ENCODE data around the gene SH3GLB2. TPM values are rescaled to one million over a fixed set of nuclear protein-coding genes. Genes with fewer than 3 reads are reported as not detected.
"Not testable (repeated sequence)": the region's sequence is repeated elsewhere in the genome, so short reads cannot be mapped to it uniquely, and the experiment has no call there.

The SH3GLB2 gene
- total and polyA plus RNA-seq, 4 donors: 51.3 to 110 (median 71.7) TPM

DNA sequence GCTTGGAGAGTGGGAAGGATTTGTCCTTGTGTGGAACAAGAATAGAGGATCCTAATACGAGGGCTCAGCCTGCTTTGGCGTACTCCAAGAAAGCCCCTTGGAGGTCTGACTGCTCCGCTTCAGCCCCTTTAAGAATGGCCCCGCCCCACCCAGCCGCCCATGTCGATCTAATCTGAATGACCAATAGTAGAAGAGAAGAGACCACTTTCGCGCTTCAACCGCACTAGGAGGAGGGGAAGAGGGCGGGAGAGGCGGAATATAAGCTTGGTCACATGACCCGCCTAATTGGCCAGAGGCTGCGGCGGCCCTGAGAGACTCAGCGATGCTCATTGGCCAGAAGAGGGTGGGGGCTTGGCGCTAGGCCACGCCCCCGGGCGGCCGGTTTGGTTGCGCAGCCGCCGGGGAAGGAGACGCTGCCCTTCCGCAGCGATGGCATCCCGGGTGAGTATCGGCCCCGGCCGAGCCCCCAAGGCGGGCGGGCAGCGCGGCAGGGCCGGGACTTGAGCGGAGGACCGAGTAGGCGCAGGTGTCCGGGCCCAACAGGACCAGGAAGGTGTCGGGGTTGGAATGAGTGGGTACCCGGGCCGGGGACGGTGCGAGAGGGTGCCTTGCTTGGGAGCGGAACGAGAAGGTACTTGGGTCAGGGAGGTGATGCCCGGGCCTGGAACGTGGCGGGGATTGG is 8.3 kb upstream of the SH3GLB2 start, which contains the start of gene MIGA2:
MIGA2 (plus strand) TSS at position 386 of the 682 bp plus-strand sequence. CDS start 3,969 bp downstream, outside the sequence.
- no peaks in the 10 kb centered on the region for H3K27me3 ChIP-seq (ENCODE audit: control insufficient read depth in 3 of 3, insufficient read depth in 3 of 3, low read length in 2 of 3)
- peak within 1 kb of the TSS; percentile 16 to 71 for H3K9ac ChIP-seq (ENCODE audit: insufficient read depth in 1 of 2, low read length in 2 of 2)
- ATAC-seq (ENCODE audit: insufficient read depth, low FRiP score): peak; percentile 98
- H3K4me3 ChIP-seq: peak within 1 kb of the TSS; percentile 93
- 0% methylated on average over 48 to 49 of the region's 49 CpGs for WGBS, 2 donors
- H3K4me1 ChIP-seq (ENCODE audit: control insufficient read depth in 5 of 5, insufficient read depth in 5 of 5, low read length in 5 of 5): peaks cover 0 to 20% (median 10%) of the 10 kb centered on the region in 5 donors
- H3K9me3 ChIP-seq (ENCODE audit: control insufficient read depth in 4 of 4, insufficient read depth in 3 of 4, low read length in 3 of 4): no peaks in the 10 kb centered on the region
- TF ChIP-seq, protein P1, sequence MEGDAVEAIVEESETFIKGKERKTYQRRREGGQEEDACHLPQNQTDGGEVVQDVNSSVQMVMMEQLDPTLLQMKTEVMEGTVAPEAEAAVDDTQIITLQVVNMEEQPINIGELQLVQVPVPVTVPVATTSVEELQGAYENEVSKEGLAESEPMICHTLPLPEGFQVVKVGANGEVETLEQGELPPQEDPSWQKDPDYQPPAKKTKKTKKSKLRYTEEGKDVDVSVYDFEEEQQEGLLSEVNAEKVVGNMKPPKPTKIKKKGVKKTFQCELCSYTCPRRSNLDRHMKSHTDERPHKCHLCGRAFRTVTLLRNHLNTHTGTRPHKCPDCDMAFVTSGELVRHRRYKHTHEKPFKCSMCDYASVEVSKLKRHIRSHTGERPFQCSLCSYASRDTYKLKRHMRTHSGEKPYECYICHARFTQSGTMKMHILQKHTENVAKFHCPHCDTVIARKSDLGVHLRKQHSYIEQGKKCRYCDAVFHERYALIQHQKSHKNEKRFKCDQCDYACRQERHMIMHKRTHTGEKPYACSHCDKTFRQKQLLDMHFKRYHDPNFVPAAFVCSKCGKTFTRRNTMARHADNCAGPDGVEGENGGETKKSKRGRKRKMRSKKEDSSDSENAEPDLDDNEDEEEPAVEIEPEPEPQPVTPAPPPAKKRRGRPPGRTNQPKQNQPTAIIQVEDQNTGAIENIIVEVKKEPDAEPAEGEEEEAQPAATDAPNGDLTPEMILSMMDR (IDR thresholded peaks at IDR 0.05; ENCODE audit: control extremely low read depth, extremely low read depth): peak; percentile 19
- peaks cover 0 to 3% (median under 1%) of the 10 kb centered on the region in 4 donors for H3K36me3 ChIP-seq (ENCODE audit: control insufficient read depth in 4 of 4, insufficient read depth in 4 of 4, low read length in 4 of 4)
- peak within 1 kb of the TSS; percentile 86 to 90 for H3K27ac ChIP-seq (ENCODE audit: low read depth in 1 of 2, low read length in 1 of 2)
- DNase-seq: peak; percentile 99 to 100 (median 99)

DNA sequence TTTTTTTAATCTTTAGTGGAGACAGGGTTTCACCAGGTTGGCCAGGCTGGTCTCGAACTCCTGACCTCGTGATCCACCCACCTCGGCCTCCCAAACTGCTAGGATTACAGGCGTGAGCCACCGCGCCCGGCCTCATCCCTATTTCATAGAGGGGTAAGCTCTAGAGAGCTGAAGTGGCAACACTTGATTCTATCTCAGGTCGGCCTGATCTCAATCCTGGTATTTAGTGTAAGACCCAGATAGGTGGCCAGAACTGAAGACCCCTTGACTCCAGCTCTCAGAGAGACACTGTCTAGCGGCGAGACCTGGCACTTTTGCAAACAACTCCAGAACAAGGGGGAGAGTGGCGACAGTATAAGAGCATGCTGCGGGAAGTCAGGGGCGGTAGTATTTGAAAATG is 7.7 kb upstream of the SH3GLB2 start:
- not testable (repeated sequence) for H3K9me3 ChIP-seq (ENCODE audit: control insufficient read depth in 4 of 4, insufficient read depth in 3 of 4, low read length in 3 of 4); H3K36me3 ChIP-seq (ENCODE audit: control insufficient read depth in 4 of 4, insufficient read depth in 4 of 4, low read length in 4 of 4); DNase-seq; H3K4me3 ChIP-seq; H3K27me3 ChIP-seq (ENCODE audit: control insufficient read depth in 3 of 3, insufficient read depth in 3 of 3, low read length in 2 of 3); ATAC-seq (ENCODE audit: insufficient read depth, low FRiP score)
- 42 to 56% methylated on average over 13 of the region's 13 CpGs for WGBS, 2 donors
- peaks cover 0 to 20% (median 10%) of the 10 kb centered on the region in 5 donors for H3K4me1 ChIP-seq (ENCODE audit: control insufficient read depth in 5 of 5, insufficient read depth in 5 of 5, low read length in 5 of 5)
- peak overlapping the region in 1 of 2 donors; percentile 71 for H3K9ac ChIP-seq (ENCODE audit: insufficient read depth in 1 of 2, low read length in 2 of 2)
- peak overlapping the region; percentile 72 to 90 for H3K27ac ChIP-seq (ENCODE audit: low read depth in 1 of 2, low read length in 1 of 2)

DNA sequence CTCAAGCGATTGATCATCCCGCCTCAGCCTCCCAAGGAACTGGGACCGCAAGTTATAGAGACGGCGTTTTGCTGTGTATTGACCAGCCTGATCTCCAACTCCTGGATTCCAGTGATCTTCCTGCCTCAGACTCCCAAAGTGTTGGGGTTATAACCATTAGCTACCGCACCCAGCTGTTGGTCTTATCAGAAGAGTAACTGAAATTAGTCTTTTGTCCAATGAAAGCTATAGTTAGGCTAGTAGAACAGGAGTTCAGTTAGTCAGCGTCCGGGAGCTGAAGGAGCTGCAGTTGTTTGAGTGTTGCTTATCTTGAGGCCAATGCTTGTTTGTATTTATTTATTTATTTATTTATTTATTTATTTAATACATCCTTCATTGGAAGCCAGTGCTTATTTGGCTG is 5.1 kb upstream of the SH3GLB2 start:
- peaks cover 0 to 3% (median 0%) of the 10 kb centered on the region in 4 donors for H3K36me3 ChIP-seq (ENCODE audit: control insufficient read depth in 4 of 4, insufficient read depth in 4 of 4, low read length in 4 of 4)
- H3K4me3 ChIP-seq: no peak overlapping the region
- no peak for DNase-seq
- TF ChIP-seq, protein P1 (IDR thresholded peaks at IDR 0.05; ENCODE audit: control extremely low read depth, extremely low read depth): no peak
- no peaks in the 10 kb centered on the region for H3K9me3 ChIP-seq (ENCODE audit: control insufficient read depth in 4 of 4, insufficient read depth in 3 of 4, low read length in 3 of 4)
- peaks cover 0 to 19% (median 9%) of the 10 kb centered on the region in 5 donors for H3K4me1 ChIP-seq (ENCODE audit: control insufficient read depth in 5 of 5, insufficient read depth in 5 of 5, low read length in 5 of 5)
- H3K27ac ChIP-seq (ENCODE audit: low read depth in 1 of 2, low read length in 1 of 2): no peak overlapping the region
- WGBS, 2 donors: 87 to 91% methylated on average over 8 of the region's 8 CpGs
- ATAC-seq (ENCODE audit: insufficient read depth, low FRiP score): no peak
- H3K9ac ChIP-seq (ENCODE audit: insufficient read depth in 1 of 2, low read length in 2 of 2): no peak overlapping the region
- H3K27me3 ChIP-seq (ENCODE audit: control insufficient read depth in 3 of 3, insufficient read depth in 3 of 3, low read length in 2 of 3): no peaks in the 10 kb centered on the region

DNA sequence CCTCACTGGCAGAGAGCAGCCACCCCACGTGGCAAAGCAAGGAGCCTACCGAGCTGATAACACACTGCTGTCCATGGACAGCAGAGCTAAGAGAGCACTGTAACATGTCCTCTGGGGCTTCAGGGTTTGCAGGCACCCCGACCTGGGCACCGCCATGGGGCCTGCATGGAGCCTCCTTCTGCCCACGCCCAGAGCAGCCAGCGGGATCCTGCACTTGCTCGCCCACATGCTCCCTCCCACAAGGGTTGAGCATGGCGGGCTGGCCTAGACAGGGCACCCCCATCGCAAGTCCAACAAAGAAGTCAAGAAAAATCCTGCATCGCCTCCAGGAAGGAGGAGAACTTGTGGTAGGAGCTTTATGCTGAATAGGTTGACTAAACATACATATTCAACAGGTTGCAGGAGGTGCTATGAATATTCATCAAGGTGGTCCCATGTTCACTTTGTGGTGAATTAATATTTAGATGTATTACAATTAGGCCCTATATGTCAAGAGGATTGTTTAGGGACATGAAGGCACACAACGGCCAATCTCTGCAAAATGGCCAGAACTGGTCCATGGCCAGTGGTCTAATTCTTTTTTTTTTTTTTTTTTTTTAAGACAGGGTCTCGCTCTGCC is 4.5 kb upstream of the SH3GLB2 start:
- no peak overlapping the region for H3K4me3 ChIP-seq
- H3K27me3 ChIP-seq (ENCODE audit: control insufficient read depth in 3 of 3, insufficient read depth in 3 of 3, low read length in 2 of 3): no peaks in the 10 kb centered on the region
- ATAC-seq (ENCODE audit: insufficient read depth, low FRiP score) (no peak), DNase-seq (no peak)
- TF ChIP-seq, protein P1 (IDR thresholded peaks at IDR 0.05; ENCODE audit: control extremely low read depth, extremely low read depth): no peak
- no peak overlapping the region for H3K27ac ChIP-seq (ENCODE audit: low read depth in 1 of 2, low read length in 1 of 2)
- 86 to 87% methylated on average over 12 of the region's 12 CpGs for whole genome bisulfite sequencing, 2 donors
- H3K9me3 ChIP-seq (ENCODE audit: control insufficient read depth in 4 of 4, insufficient read depth in 3 of 4, low read length in 3 of 4): no peaks in the 10 kb centered on the region
- peaks cover 0 to 15% (median 3%) of the 10 kb centered on the region in 5 donors for H3K4me1 ChIP-seq (ENCODE audit: control insufficient read depth in 5 of 5, insufficient read depth in 5 of 5, low read length in 5 of 5)
- H3K9ac ChIP-seq (ENCODE audit: insufficient read depth in 1 of 2, low read length in 2 of 2): no peak overlapping the region
- H3K36me3 ChIP-seq (ENCODE audit: control insufficient read depth in 4 of 4, insufficient read depth in 4 of 4, low read length in 4 of 4): peaks cover 0 to 3% (median 0%) of the 10 kb centered on the region in 4 donors
